ENCODE results near the gene IGSF21.

The IGSF21 gene

GRCh38 chr1:18107369-18108298 is at the start of gene IGSF21:
IGSF21 (plus strand) TSS chr1:18107798; CDS start chr1:18108129, 331 bp downstream.
- no peak for DNase-seq (ENCODE audit: low spot score)

GRCh38 chr1:18058206-18058921 is 49.2 kb upstream of the IGSF21 start:
- DNase-seq (ENCODE audit: low spot score) = no peak

GRCh38 chr1:18058981-18059605 is 48.5 kb upstream of the IGSF21 start:
- no peak for DNase-seq (ENCODE audit: low spot score)

GRCh38 chr1:18060366-18060765 is 47.2 kb upstream of the IGSF21 start:
- DNase-seq (ENCODE audit: low spot score) = no peak

- no peak for DNase-seq (ENCODE audit: low spot score)
Observed at GRCh38 chr1:18062185-18062584, 45.4 kb upstream of the IGSF21 start.

- DNase-seq (ENCODE audit: low spot score) = no peak
Observed at GRCh38 chr1:18064534-18064933, 43.1 kb upstream of the IGSF21 start.

- DNase-seq (ENCODE audit: low spot score) = no peak
Observed at GRCh38 chr1:18066576-18066975, 41.0 kb upstream of the IGSF21 start.

- DNase-seq (ENCODE audit: low spot score) = no peak
Observed at GRCh38 chr1:18069903-18070302, 37.7 kb upstream of the IGSF21 start.

- no peak for DNase-seq (ENCODE audit: low spot score)
Observed at GRCh38 chr1:18072066-18072465, 35.5 kb upstream of the IGSF21 start.

GRCh38 chr1:18073066-18073642 is 34.4 kb upstream of the IGSF21 start:
- no peak for DNase-seq (ENCODE audit: low spot score)

GRCh38 chr1:18077657-18078215 is 29.9 kb upstream of the IGSF21 start:
- DNase-seq (ENCODE audit: low spot score) = no peak

GRCh38 chr1:18079941-18080735 is 27.5 kb upstream of the IGSF21 start:
- DNase-seq (ENCODE audit: low spot score) = no peak

- DNase-seq (ENCODE audit: low spot score) = no peak
Observed at GRCh38 chr1:18085387-18086074, 22.1 kb upstream of the IGSF21 start.

GRCh38 chr1:18088077-18088594 is 19.5 kb upstream of the IGSF21 start:
- DNase-seq (ENCODE audit: low spot score) = no peak

- no peak for DNase-seq (ENCODE audit: low spot score)
Observed at GRCh38 chr1:18089488-18089887, 18.1 kb upstream of the IGSF21 start.

GRCh38 chr1:18090636-18091035 is 17.0 kb upstream of the IGSF21 start:
- DNase-seq (ENCODE audit: low spot score) = no peak

GRCh38 chr1:18091660-18092446 is 15.7 kb upstream of the IGSF21 start:
- peak; percentile 63 for DNase-seq (ENCODE audit: low spot score)

- DNase-seq (ENCODE audit: low spot score) = no peak
Observed at GRCh38 chr1:18093193-18093592, 14.4 kb upstream of the IGSF21 start.

GRCh38 chr1:18093646-18094045 is 14.0 kb upstream of the IGSF21 start:
- no peak for DNase-seq (ENCODE audit: low spot score)

GRCh38 chr1:18094096-18094495 is 13.5 kb upstream of the IGSF21 start:
- no peak for DNase-seq (ENCODE audit: low spot score)
